ENCODE data around the gene SP110.
"Not testable (repeated sequence)": the region's sequence is repeated elsewhere in the genome, so short reads cannot be mapped to it uniquely, and the experiment has no call there.

Gene SP110

DNA sequence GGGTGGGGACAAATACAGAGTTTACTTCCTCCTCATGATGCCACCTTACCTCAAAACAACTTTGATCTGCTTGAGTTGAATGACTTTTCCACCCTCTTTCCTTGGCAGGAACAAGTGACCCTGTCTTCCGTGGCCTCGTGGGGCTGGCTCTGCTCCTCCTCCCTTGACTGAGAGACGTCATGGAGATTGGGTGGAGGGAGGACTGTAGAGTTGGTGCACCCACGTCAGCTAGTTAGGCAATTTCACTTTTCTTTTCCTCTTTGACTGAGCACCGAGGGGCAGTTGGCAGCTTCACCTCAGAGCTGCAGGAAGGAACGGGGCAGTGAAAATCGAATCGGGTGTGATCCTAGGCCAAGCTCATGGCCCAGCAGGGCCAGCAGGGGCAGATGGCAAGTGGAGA is 5.7 kb upstream of the SP110 start, which contains the start of gene SP140:
SP140 (plus strand) TSS at position 251 of the 400 bp plus-strand sequence; CDS start at position 360, 109 bp downstream.
- in situ Hi-C loops (cut with HindIII; ENCODE audit: low sequenced_read_pairs): no loop called here

DNA sequence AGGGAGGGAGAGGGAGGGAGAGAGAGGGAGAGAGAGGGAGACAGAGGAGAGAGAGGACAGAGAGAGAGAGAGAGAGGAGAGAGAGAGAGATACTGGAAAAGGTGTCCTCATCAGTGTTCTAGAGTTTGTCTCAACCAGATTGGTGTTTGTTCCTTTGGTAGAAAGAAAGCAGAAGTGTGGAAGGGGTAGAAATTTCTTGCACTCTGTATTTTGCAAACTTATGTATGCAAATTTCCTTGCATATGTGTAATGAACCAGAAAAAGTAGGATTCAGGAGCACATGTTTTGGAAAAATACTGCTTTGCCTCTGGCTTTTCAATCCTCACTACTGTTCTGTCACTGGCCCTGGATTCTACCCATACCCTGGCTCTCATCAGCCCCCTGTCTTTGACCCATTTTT is 4.7 kb upstream of the SP110 start:
- in situ Hi-C loops (cut with HindIII; ENCODE audit: low sequenced_read_pairs): no loop called here

DNA sequence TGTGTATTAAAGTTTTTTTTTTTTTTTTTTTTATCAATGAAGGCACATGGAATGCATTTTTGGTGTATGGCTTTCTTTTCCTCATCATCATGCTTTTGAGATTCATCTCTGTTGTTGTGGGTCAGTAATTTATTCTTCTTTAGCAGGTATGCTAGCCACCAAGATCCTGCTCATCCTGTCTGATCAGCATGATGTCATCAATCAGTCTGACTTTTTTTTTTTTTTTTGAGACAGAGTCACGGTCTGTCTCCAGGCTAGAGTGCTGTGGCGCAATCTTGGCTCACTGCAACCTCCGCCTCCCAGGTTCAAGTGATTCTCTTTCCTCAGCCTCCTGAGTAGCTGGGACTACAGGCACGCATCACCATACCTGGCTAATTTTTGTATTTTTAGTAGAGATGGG is 3.0 kb upstream of the SP110 start:
- in situ Hi-C loops (cut with HindIII; ENCODE audit: low sequenced_read_pairs): not testable (repeated sequence)

DNA sequence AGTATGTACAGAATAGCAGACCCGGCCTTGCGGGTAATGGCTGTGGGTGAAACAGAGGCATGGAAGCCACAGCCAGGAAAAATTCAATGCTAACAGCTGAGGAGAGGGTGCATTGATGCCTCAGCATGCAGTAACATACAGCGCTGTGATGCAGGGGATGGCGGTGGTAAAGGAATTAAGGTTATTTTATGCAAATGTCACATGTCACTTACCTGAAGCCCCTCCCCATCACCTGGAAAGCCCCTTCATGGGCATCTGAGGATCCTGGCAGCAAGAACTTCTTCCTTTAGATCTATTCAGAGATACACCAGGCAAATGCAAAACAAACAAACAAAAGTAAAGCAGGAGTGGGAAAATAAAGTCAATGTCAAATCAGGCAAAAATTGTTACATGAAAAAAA is 1.7 kb upstream of the SP110 start:
- in situ Hi-C loops (cut with HindIII; ENCODE audit: low sequenced_read_pairs): no loop called here

DNA sequence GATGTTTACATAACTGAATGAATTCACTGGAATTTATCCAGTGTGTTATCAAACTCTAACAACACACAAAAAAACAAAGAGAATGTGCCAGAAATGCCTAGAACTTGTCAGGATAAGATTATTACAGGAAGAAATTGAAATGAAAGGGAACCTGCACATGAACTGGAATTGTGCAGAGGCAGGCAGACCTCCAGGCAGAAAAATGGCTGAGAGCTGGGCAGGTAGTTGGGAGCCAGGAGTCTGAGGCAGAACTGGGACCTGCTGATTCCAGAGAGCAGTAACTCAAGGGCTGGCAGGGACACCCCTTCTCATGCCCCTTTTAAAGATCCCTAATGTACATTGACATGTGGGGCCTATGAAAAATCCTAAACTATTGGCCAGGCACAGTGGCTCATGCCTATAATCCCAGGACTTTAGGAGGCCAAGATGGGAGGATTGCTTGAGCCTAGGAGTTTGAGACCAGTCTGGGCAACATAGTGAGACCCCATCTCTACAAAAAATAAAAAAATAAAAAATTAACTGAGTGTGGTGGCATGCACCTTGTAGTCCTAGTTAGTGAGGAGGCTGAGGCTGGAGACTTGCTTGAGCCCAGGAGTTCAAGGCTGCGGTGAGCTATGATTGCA is 674 bp upstream of the SP110 start:
- in situ Hi-C loops (cut with HindIII; ENCODE audit: low sequenced_read_pairs): no loop called here

DNA sequence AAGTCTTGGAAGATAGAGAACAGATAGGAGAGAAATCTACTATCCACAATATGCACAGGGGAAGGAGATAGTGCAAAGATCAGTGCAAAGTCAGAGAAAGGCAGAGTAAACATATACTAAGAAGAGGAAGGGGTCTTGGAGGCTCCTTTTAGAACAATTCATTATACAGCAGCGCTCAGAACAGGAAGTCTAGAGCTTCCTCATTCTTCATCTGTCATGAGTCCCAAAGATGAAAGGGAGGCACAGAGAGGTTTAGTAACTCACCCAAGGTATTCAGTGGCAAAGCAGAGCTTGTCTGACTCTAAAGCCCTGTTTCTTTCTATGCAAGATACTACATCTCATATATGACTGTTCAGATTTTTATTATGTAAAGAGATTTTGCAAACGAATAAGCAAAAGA is 1.4 kb downstream of the SP110 start:
- in situ Hi-C loops (cut with HindIII; ENCODE audit: low sequenced_read_pairs): no loop called here

DNA sequence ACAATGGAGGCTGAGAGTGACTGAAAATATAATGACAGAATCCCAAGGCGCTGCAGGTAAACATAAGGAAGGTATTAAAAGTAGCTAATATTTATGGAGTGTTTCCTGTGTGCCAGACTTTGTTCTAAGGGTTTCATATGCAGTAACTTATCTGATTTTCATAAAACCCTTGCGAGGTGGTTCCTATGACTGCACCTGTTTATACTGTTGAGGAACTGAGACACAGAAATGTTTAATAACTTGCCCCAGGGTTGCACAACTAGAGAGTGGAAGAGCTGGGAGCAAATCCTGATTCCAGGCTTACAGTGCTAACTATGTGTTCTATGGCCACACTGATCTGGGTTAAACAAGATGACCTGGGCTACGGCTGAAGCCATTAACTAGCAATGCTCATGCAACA is 2.4 kb downstream of the SP110 start:
- in situ Hi-C loops (cut with HindIII; ENCODE audit: low sequenced_read_pairs): no loop called here

DNA sequence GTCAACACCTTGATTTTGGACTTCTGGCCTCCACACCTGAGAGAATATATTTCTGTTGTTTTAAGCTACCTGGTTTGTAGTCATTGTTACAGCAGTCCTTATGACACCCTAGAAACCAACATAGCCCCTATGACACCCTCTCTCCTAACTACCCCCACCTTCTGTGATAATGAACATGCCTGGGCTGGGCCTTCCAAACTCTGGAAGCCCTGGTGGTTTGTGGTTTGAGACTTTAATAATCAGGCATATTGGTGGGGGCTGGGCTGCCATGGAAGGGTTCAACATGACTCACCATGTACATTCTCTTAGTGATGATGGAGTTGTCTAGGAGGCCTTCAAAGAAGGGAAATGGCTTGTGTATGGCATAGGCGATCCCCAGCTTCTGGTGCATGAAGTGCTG is 3.3 kb downstream of the SP110 start:
- in situ Hi-C loops (cut with HindIII; ENCODE audit: low sequenced_read_pairs): no loop called here

DNA sequence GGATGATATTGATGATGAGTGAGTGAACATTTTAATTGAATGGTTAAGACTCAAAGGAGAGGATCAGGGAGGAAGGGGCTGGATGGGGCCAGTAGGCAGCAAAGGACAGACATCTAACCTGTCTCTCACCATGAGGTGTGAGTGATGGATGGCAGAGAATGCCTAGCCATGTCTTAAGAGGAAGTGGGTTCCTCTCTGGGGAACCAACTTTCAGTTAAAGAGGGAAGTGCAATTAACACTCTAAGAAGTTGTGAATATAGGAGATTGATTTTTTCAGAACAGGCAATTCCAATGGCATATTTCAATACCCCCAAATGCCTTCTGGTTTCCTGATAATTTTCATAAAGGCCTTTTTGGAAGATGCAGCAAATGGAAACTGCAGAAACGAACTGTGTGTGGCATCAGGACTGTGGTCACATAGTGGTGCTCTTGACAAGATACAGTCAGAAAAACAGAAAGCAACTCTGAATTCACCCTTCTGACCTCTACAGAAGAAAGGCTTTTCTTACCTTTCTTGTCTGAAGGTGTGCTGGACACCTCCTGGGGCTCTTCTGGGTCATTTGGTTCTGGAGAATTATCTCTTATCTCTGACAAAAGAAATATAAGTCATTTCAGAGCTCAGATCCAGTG is 10.2 kb downstream of the SP110 start:
- in situ Hi-C loops (cut with HindIII; ENCODE audit: low sequenced_read_pairs): loop anchor here (5.0 kb wide), 1 partner anchor 38 kb away; no protein-coding TSS in a partner anchor

DNA sequence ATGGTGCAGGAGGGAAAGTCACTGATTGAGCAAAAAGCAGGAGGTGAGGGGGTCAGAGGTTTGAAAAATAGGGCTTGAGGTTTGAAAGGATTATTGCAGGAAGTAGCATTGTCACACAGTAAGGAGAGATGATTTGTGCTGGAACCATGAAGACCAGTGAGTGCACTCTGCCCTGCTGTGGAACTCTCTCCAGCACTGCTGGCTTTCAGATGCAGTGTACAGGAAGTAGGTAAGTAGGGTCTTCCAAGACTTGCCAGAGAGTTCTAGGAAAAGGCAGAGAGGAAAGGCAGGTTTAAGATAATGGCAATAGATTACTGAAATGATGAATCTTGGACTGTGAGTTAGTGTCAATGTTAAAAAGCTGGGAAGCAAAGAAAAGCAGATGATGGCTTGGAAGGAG is 11.2 kb downstream of the SP110 start:
- in situ Hi-C loops (cut with HindIII; ENCODE audit: low sequenced_read_pairs): no loop called here

DNA sequence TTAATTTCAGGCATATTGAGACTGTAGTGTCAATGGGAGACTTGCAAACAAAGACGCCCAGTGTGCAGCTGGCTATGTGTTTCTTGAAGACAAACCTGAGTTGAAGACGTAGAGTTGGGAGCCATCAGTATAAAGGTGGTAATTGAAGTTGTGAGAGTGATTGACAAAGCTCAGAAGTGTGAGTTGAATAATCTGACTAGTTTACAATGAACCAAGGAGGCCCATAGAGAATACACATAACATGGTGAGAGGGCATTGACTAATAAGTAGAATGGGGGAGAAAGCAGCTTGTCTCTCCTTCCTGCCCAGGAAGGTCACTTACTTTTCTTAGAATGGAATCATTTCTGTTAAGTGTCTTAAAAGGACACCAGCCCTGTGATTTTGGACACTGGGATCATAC is 14.1 kb downstream of the SP110 start:
- in situ Hi-C loops (cut with HindIII; ENCODE audit: low sequenced_read_pairs): no loop called here

DNA sequence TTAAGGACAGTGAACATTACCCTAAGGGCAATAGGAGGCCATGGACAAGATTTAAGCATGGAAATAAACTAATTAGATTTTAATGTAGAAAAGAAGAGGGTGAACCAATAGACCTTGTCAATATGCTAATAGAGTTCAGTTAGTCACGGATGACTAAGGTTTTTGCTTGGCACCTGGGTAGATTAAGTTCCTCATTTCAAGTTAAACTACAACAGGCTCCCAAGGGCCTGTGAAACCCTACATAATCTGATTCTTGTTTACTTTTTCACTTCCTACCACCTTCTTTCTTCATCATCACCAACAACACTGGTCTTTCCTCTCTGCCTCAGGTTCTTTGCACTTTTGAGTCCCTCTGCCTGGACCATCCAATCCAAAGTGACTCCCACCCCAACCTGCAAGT is 14.8 kb downstream of the SP110 start:
- in situ Hi-C loops (cut with HindIII; ENCODE audit: low sequenced_read_pairs): no loop called here

DNA sequence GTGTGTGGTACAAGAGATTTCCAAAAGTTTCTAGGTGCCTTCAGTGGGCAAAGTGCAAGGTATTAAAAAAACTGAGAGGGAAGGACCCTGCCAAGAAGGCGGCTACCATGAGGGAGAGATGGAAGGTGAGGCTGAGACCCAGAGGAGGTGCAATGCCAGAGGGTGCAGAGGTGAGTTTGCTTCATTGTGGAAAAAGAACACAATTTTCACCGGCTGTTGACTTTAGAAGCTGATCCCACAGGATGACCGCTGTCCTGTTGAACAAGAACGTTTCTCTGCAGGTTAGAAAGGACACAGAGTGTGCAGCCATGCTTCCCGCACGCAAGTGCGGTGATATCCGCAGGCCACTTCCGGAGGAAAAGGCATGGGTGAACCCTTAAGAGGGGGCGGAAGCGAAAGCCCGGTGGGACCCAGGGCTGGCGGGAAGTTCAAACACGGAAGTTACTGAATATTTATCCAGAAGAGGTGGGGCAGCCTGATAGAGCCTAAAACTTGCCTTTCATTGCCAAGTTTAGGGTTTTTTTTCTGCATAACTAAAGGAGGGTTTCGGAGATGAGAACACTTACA is 16.6 kb downstream of the SP110 start:
- in situ Hi-C loops (cut with HindIII; ENCODE audit: low sequenced_read_pairs): no loop called here

DNA sequence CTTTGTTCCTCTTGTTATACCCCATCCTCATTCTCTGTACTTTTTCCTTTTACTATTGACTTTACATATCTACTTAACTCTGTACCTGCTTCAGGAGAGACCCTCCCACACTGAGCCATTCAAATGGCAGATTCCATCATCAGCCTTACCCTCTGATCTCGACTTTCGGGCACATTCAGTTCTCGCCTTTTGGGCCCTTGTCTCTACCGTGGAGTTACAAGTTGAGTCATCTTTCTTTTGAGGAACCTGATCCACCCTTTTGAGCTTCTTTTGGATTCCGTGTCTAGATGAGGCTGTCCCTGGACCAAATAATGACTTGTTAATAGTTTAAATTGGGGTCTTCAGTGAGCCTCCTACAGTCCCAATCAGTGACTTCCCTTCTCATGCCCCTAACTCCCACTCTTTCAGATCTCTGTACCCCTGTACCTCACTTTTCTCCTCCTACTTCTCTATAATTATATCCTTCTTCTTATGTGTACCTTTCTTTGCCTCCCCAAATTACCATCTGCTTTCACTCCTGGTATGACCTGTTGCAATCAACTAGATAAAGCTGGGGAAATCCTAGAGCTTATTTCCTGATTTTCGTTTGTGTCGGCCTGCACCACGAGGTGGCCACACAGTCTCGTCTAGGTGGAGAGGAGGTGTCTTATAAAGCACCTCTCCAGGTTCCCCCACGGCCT is 17.2 kb downstream of the SP110 start:
- in situ Hi-C loops (cut with HindIII; ENCODE audit: low sequenced_read_pairs): no loop called here

DNA sequence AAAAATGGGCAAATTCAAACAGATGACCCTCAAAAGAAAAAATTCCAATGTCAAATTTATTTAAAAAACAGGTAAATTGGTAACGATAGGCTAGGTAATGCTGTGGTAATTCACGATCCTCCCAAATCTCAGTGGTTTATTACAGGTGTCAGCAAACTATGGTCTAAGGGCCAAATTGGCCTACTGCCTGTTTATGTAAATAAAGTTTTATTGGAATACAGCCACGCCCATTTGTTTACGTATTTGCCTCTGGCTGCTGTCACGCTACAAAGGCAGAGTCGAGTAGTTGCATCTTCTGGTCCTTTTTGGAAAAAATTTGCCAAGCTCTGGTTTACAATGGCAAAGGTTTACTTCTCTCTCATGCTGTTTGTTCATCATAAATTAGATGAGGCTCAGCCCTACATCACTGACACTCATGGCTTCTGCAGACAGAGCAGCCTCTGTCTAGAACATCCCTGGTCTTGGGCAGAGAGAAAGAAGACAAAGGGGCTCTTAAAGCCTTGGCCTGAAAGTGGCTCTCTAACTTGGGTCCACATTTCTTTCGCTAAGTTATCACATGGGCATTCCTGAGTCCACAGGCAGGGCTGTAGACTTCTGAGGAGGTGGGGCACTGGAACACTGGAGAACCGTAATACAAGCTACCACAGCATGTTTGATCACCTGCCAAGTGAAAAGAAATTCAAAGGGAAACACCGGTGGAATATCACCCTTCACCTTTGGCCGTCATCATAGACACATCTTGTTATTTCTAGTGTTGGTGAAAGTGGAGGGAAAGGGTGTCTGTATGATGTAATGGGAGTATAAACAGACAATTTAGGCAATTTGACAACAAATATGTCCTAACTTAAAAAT is 34.8 kb downstream of the SP110 start:
- in situ Hi-C loops (cut with HindIII; ENCODE audit: low sequenced_read_pairs): no loop called here

DNA sequence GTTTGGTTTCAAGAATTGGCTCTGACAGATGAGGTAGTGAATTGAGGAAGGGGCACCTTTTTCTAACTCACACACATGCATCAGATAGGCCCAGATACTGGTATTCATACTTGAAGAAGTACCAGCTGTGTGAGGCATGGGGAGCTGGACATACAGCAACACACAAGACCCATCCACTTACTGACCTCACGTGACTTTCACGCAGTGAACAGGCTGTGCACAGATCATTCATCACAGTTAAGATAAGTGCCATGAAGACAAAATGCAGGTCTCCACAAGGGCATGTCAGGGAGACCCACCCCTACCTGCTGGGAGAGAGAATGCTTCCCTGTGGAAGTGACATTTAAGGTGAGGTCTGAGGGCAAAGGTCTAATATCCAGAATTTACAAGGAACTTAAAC is 38.6 kb downstream of the SP110 start:
- in situ Hi-C loops (cut with HindIII; ENCODE audit: low sequenced_read_pairs): no loop called here

DNA sequence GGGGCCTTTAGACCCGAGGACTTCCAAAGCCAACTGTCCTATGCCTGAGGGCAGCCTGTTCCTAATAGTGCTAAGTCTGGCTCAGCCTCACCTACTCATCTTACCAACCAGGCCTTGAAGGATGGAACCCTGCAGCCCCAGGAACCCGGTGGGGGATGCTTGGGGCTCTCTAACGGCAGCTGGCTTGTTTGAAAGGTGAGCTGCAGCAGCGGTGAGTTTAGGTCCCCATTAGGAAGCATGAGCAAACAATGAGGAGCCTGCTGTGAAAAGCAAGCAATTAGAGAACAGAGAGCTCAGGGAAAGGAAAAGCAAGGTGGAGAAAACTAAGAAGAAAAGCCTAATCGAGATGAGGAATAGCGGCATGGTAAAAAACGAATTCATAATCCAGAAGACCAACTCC is 39.9 kb downstream of the SP110 start:
- in situ Hi-C loops (cut with HindIII; ENCODE audit: low sequenced_read_pairs): no loop called here

DNA sequence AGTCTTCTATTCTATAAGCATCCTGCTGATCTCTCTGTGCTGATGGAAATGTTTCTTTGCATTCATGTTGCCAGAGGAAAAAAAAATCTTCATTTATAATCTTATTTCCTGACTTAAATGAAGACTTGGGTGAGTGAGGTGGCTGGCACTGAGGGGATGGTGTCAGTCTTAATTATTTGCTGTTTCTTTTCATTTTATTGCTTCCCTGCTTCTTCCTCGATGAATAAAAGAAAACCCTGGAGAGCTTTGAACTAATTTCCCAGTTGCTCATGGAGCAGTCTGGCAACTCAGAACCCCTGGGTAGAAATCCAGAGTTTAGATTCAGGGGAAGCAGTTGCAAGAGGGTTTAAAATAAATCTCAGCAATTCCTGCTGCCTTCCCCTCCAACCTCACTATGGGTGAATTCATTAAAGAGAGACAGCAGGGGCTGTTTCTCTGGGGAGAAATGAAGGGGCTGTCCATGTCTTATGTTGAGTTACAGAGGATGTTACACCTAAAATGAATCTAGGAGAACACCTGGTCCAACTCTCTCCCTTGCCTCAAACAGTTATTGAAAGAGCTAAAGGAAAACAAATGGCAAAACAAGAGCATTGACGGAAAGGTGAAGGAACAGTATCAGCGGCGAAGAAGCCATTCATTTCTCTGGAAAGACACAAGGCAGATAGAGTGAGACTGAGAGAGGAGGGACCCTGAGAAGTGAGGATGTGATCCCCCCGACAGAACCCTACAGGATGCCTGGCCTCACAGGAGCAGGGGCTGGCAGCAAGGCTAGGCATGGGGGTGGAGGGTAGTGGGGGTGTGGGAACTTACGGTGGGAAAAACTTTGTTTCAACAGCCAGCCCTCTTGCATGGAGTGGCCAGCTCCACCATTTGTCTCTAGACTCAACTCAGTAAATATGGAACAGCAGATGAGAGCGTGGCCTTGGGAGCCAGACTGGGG is 41.0 kb downstream of the SP110 start:
- in situ Hi-C loops (cut with HindIII; ENCODE audit: low sequenced_read_pairs): no loop called here

DNA sequence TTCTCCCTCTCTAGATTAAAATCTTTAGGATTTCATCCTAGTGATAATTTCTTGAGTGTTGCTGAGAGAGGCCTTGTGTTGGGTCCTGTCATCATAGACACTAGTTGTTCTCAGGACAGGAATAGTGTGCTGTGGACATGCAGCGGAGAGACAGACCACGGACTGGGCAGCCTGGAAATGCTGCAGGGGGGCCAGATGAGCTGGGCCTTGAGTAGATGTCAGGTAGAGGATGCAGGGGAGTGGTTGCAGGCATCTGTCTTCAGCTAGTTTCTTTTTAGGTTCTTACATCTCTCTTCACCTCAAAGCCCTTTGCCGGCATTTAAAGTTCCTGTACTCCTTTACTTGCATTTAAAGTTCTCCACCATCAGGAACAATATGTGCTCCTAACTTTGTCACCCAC is 42.8 kb downstream of the SP110 start:
- in situ Hi-C loops (cut with HindIII; ENCODE audit: low sequenced_read_pairs): no loop called here

DNA sequence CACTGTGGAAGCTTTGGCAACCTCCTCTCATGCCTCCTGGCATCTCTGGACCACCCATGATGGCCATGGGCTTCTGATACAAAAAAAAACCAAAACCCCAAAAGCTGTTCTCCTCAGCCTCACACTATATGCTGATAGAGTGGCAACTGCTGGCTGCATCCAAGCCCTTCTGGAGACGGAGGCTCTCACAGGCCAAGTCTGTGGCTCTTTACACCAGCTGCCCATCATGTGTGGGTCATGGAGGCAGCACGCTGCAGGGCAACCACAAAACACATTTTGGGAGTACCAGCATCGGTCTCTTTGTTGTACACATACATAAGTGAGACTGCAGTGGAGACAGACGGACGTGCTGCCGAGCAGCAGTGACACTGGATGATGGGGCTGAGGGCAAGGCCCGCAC is 45.3 kb downstream of the SP110 start:
- in situ Hi-C loops (cut with HindIII; ENCODE audit: low sequenced_read_pairs): no loop called here

All from endothelial cell of hepatic sinusoid (primary cell).